Measurements from ENCODE around the gene DECR2. TPM values are rescaled to one million over a fixed set of nuclear protein-coding genes. Genes with fewer than 3 reads are reported as not detected.

Gene DECR2
- total and polyA plus RNA-seq, 8 donors = 5.8 to 149 (median 21.7) TPM

DNA sequence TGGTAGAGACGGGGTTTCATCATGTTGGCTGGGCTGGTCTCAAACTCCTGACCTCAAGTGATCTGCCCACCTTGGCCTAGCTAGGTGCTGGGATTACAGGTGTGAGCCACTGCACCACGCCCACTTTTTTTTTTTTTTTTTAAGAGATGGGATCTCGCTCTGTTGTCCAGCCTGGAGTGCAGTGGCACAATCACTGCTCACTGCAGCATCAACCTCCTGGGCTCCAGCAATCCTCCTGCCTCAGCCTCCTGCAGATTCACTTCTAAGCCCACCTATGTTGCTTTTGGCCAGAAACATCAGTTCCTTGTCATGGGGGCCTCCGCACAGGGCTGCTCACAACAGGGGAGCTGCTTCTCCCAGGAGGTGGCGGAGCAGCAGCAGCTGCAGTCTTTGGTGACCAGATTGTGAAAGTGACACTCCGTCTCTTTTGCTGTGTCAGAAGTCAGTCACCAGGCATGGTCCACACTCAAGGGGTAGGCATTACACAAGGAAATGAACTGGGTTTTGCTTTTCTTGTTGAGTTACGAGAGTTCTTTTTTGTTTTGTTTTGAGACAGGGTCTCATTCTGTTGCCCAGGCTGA, 9.1 kb upstream of the DECR2 start:
- no peak for DNase-seq
- 79 to 92% (median 90%) methylated on average over 7 of the region's 7 CpGs for WGBS, 5 donors
- Histone ChIP-seq H3K36me3 (no peaks in the 10 kb centered on the region), H3K27me3 (no peaks in the 10 kb centered on the region), H3K4me3 (no peak overlapping the region), H3K9me3 (no peaks in the 10 kb centered on the region), H3K27ac (no peak overlapping the region), H3K4me1 (peaks cover 16 to 32% (median 24%) of the 10 kb centered on the region in 4 donors)
- intact Hi-C loops (cut with DNase I; ENCODE audit: low total_unique reads) = no loop called here
- no peak for TF ChIP-seq EP300 (IDR thresholded peaks at IDR 0.05)
- TF ChIP-seq POLR2AphosphoS5 (IDR thresholded peaks at IDR 0.05) = no peak
- TF ChIP-seq, protein P1, sequence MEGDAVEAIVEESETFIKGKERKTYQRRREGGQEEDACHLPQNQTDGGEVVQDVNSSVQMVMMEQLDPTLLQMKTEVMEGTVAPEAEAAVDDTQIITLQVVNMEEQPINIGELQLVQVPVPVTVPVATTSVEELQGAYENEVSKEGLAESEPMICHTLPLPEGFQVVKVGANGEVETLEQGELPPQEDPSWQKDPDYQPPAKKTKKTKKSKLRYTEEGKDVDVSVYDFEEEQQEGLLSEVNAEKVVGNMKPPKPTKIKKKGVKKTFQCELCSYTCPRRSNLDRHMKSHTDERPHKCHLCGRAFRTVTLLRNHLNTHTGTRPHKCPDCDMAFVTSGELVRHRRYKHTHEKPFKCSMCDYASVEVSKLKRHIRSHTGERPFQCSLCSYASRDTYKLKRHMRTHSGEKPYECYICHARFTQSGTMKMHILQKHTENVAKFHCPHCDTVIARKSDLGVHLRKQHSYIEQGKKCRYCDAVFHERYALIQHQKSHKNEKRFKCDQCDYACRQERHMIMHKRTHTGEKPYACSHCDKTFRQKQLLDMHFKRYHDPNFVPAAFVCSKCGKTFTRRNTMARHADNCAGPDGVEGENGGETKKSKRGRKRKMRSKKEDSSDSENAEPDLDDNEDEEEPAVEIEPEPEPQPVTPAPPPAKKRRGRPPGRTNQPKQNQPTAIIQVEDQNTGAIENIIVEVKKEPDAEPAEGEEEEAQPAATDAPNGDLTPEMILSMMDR (IDR thresholded peaks at IDR 0.05) = no peak
- no peak for TF ChIP-seq POLR2A (IDR thresholded peaks at IDR 0.05)

DNA sequence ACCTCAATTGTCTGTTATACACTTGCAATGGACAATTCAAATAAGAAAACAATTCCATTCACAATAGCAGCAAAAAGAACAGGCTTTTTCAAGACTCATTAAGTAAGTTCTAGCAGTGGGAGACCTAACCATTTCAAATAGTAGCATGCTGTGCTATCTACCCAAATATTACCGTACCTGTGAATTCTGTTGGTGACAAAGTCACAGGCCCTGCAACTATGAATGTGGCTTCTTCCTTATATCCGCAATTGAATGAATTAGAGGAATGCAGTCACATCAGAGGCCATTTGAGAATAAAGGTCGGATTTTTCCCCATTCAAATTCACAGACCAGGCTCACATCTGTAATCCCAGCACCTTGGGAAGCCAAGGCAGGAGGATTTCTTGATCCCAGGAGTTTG, 5.5 kb upstream of the DECR2 start:
- peak overlapping the region; percentile 60 to 90 (median 75) for H3K27ac ChIP-seq
- H3K27me3 ChIP-seq = no peaks in the 10 kb centered on the region
- 17 to 37% (median 20%) methylated on average over 3 of the region's 3 CpGs for WGBS, 5 donors
- peaks cover 24 to 46% (median 37%) of the 10 kb centered on the region in 4 donors for H3K4me1 ChIP-seq
- intact Hi-C loops (cut with DNase I; ENCODE audit: low total_unique reads) = no loop called here
- no peak for DNase-seq
- H3K4me3 ChIP-seq = peak overlapping the region; percentile 62 to 89 (median 76)
- H3K9me3 ChIP-seq = no peaks in the 10 kb centered on the region
- peaks cover 0 to 15% (median 8%) of the 10 kb centered on the region in 4 donors for H3K36me3 ChIP-seq
- TF ChIP-seq POLR2A (IDR thresholded peaks at IDR 0.05) (no peak), POLR2AphosphoS5 (IDR thresholded peaks at IDR 0.05) (no peak), EP300 (IDR thresholded peaks at IDR 0.05) (no peak)
- TF ChIP-seq, protein P1 (IDR thresholded peaks at IDR 0.05) = no peak

DNA sequence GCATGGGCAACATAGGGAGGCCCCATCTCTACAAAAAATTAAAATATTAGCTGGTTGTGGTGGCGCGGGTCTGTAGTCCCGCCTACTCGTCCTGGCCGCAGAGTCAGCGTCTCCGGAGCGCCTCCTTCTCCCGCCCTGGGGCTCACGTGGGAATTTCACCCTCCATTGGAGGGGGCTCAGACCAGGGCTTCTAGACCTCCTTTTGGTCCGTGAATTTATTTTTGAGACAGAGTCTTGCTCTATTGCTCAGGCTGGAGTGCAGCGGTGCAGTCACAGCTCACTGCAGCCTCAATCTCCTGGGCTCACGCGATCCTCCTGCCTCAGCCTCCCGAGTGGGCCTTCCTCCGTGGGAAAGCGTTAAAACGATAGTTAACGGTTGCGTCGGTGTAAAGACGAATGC, 5.1 kb upstream of the DECR2 start:
- Histone ChIP-seq H3K27ac (peak overlapping the region; percentile 60 to 90 (median 75)), H3K4me1 (peaks cover 24 to 46% (median 37%) of the 10 kb centered on the region in 4 donors), H3K36me3 (peaks cover 0 to 15% (median 8%) of the 10 kb centered on the region in 4 donors), H3K4me3 (peak overlapping the region; percentile 62 to 89 (median 76)), H3K9me3 (no peaks in the 10 kb centered on the region), H3K27me3 (no peaks in the 10 kb centered on the region)
- intact Hi-C loops (cut with DNase I; ENCODE audit: low total_unique reads) = no loop called here
- DNase-seq = peak in 1 of 2 donors; percentile 78
- TF ChIP-seq EP300 (IDR thresholded peaks at IDR 0.05) (no peak), POLR2AphosphoS5 (IDR thresholded peaks at IDR 0.05) (peak in 1 of 3 donors; percentile 4)
- 2 to 5% (median 4%) methylated on average over 22 of the region's 22 CpGs for WGBS, 5 donors

DNA sequence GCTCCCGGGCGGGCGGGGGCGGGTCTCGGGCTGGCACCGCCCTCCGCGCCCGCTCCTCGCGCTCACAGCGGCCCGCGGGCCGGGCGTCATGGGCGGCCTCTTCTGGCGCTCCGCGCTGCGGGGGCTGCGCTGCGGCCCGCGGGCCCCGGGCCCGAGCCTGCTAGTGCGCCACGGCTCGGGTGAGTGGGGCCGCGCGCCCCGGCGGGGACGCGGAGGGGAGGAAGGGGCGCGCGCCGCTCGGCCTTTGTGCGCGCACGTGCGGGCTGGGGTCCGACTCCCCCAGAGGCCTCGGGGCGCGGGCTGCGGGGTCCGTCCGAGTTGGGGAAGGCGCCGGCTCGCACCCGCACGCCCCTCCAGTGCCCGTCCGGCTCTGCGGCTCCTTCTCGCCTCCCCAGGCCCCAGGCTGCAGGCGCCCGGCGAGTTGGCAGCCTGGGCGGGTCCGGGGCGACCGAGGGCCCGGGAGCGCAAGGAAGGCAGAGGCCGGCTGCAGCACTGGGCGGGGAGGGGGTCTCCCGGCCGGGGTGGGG, 4.5 kb upstream of the DECR2 start, which contains the start of gene NME4:
NME4 (plus strand) TSS at position 65 of the 527 bp plus-strand sequence; CDS start at position 89, 24 bp downstream.
- peak within 1 kb of the TSS; percentile 62 to 89 (median 76) for H3K4me3 ChIP-seq
- H3K27me3 ChIP-seq = no peaks in the 10 kb centered on the region
- WGBS, 5 donors = 0 to 1% (median 0%) methylated on average over 15 to 73 of the region's 75 CpGs; no CpG with 5 or more reads in 1 of the 5 donors
- TF ChIP-seq POLR2AphosphoS5 (IDR thresholded peaks at IDR 0.05) = no peak
- TF ChIP-seq, protein P1 (IDR thresholded peaks at IDR 0.05) = no peak
- TF ChIP-seq EP300 (IDR thresholded peaks at IDR 0.05) = no peak
- no peak for TF ChIP-seq POLR2A (IDR thresholded peaks at IDR 0.05)
- peak in 1 of 2 donors; percentile 69 for DNase-seq
- H3K36me3 ChIP-seq = peaks cover 0 to 15% (median 8%) of the 10 kb centered on the region in 4 donors
- peaks cover 24 to 48% (median 39%) of the 10 kb centered on the region in 4 donors for H3K4me1 ChIP-seq
- intact Hi-C loops (cut with DNase I; ENCODE audit: low total_unique reads) = no loop called here
- H3K27ac ChIP-seq = peak within 1 kb of the TSS; percentile 72 to 90 (median 83)
- no peaks in the 10 kb centered on the region for H3K9me3 ChIP-seq

Data from stomach (tissue), 9 donors.